ENCODE results near the gene IL5.
"Not testable (repeated sequence)": the region's sequence is repeated elsewhere in the genome, so short reads cannot be mapped to it uniquely, and the experiment has no call there.

Gene IL5

DNA sequence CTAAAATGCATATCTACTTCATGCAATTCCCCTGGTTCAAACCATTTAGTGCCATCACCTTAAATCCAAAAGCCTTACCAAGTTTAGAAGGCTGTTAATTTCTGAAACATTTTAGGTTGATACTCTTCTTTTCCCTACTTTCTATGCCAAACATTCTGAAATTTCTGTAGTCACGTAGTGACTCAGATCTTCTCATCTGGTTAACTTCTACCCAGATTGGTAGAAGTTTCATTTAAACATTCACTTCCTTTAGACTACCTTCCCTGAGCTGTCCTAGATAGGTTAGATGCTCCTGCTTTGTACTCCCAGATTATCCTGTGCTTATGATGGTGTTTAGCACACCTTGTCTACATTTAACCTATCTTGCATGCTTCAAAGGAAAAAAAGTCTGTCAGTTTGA lies 23.3 kb upstream of the IL5 start:
- H3K9ac ChIP-seq (ENCODE audit: low read length) = no peak overlapping the region
- H3K4me3 ChIP-seq (ENCODE audit: insufficient read depth, low read length, poor library complexity, severe bottlenecking) = no peak overlapping the region
- peaks cover 30% of the 10 kb centered on the region for H3K36me3 ChIP-seq (ENCODE audit: low read length)
- H3F3A ChIP-seq (ENCODE audit: insufficient read depth) = no peaks in the 10 kb centered on the region
- no peak overlapping the region for H2AFZ ChIP-seq (ENCODE audit: low read depth, low read length, severe bottlenecking)
- H3K79me2 ChIP-seq (ENCODE audit: insufficient read depth, low read length) = peaks cover 67% of the 10 kb centered on the region
- H3K4me2 ChIP-seq (ENCODE audit: low read depth, low read length, poor library complexity, severe bottlenecking) = no peak overlapping the region
- no peaks in the 10 kb centered on the region for H3K27me3 ChIP-seq (ENCODE audit: low read length)
- H3K9me2 ChIP-seq (replicated peaks; ENCODE audit: insufficient read depth, low read length) = no peaks in the 10 kb centered on the region
- no peak overlapping the region for H3K27ac ChIP-seq (ENCODE audit: low read depth, low read length)
- no peaks in the 10 kb centered on the region for H3K9me3 ChIP-seq (ENCODE audit: insufficient read depth, low read length)
- no peaks in the 10 kb centered on the region for H4K20me1 ChIP-seq (ENCODE audit: low read depth, low read length)
- TF ChIP-seq EZH2phosphoT487 (conservative IDR thresholded peaks at IDR 0.05; ENCODE audit: low read length) = no peak
- TF ChIP-seq, protein P1, sequence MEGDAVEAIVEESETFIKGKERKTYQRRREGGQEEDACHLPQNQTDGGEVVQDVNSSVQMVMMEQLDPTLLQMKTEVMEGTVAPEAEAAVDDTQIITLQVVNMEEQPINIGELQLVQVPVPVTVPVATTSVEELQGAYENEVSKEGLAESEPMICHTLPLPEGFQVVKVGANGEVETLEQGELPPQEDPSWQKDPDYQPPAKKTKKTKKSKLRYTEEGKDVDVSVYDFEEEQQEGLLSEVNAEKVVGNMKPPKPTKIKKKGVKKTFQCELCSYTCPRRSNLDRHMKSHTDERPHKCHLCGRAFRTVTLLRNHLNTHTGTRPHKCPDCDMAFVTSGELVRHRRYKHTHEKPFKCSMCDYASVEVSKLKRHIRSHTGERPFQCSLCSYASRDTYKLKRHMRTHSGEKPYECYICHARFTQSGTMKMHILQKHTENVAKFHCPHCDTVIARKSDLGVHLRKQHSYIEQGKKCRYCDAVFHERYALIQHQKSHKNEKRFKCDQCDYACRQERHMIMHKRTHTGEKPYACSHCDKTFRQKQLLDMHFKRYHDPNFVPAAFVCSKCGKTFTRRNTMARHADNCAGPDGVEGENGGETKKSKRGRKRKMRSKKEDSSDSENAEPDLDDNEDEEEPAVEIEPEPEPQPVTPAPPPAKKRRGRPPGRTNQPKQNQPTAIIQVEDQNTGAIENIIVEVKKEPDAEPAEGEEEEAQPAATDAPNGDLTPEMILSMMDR (IDR thresholded peaks at IDR 0.05; ENCODE audit: insufficient read depth, low read length, poor library complexity, severe bottlenecking) = no peak

DNA sequence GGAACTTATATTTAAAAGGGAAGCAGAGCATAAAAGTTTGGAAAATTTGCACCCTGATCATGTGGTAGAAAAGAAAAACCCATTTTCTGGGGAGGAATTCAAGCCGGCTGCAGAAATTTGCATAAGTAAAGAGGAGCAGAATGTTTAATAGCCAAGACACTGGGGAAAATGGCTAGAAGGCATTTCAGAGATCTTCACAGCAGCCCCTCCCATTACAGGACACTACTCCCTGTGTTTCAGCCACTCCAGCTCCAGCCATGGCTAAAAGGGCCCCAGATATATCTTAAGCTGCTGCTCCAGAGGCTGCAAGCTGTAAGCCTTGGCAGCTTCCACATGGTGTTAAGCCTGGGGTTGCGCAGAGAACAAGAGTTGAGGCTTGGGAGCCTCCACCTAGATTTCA lies 21.2 kb upstream of the IL5 start:
- not testable (repeated sequence) for H3K4me2 ChIP-seq (ENCODE audit: low read depth, low read length, poor library complexity, severe bottlenecking); H3K9ac ChIP-seq (ENCODE audit: low read length); H3K27ac ChIP-seq (ENCODE audit: low read depth, low read length); H3K9me2 ChIP-seq (replicated peaks; ENCODE audit: insufficient read depth, low read length); H3F3A ChIP-seq (ENCODE audit: insufficient read depth); H4K20me1 ChIP-seq (ENCODE audit: low read depth, low read length); H2AFZ ChIP-seq (ENCODE audit: low read depth, low read length, severe bottlenecking); H3K4me3 ChIP-seq (ENCODE audit: insufficient read depth, low read length, poor library complexity, severe bottlenecking); H3K27me3 ChIP-seq (ENCODE audit: low read length); H3K9me3 ChIP-seq (ENCODE audit: insufficient read depth, low read length)
- Histone ChIP-seq H3K79me2 (ENCODE audit: insufficient read depth, low read length) (peaks cover 66% of the 10 kb centered on the region), H3K36me3 (ENCODE audit: low read length) (peaks cover 42% of the 10 kb centered on the region)

DNA sequence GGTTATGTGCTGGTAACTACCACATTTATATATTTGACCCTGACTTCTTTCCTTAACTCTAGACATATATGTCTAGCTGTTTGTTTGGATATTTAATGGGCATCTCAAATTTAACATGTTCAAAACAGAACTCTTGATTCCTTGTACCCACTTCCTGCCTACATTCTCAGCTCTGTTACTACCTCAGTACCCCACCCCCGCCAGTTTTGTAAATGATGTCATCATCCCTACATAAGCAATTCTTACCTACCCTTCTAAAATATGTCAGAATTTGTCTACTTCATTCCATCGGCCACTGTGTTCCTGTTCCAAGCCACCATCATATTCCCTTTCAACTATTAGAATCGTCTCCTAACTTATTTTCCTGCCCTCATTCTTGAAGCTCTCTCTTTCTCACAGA lies 18.3 kb upstream of the IL5 start:
- H3K36me3 ChIP-seq (ENCODE audit: low read length) = peaks cover 35% of the 10 kb centered on the region
- H3K79me2 ChIP-seq (ENCODE audit: insufficient read depth, low read length) = peaks cover 75% of the 10 kb centered on the region

DNA sequence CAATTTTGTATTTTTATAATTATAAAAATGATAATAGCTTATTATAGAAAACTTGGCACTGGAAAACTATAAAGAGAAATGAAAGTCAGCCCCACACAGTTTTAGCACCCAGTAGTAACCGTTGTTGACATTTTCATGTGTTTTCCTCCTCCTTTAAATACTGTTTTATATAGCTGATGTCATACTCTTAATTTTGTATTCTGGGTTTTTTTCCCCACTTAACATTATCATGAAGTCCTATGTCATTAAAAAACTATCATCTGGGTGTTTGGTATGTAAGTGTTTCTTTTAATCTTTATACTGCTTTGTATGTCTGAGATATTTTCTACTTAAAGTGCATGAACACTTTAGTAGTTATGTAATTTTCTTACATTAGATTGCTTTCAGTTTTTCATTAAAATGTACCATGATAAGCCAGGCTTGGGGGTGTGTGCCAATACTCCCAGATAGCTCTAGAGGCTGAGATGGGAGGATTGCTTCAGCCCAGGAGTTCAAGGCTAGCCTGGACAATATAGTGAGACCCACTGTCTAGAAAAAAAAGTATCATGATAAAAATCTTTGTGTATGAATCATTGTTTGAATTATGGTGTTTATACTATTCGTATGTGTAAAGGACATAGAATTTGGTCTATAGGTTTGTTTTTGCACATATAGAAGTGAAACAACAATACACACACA lies 16.2 kb upstream of the IL5 start:
- Histone ChIP-seq H2AFZ (ENCODE audit: low read depth, low read length, severe bottlenecking) (no peak overlapping the region), H3K9ac (ENCODE audit: low read length) (peak overlapping the region; percentile 80; the same call in 1 of the 2 replicates), H3F3A (ENCODE audit: insufficient read depth) (peaks cover 19% of the 10 kb centered on the region), H3K9me2 (replicated peaks; ENCODE audit: insufficient read depth, low read length) (no peaks in the 10 kb centered on the region), H3K4me3 (ENCODE audit: insufficient read depth, low read length, poor library complexity, severe bottlenecking) (no peak overlapping the region), H3K79me2 (ENCODE audit: insufficient read depth, low read length) (peaks cover 60% of the 10 kb centered on the region), H3K27ac (ENCODE audit: low read depth, low read length) (peak overlapping the region; percentile 24; the same call in 1 of the 2 replicates), H4K20me1 (ENCODE audit: low read depth, low read length) (no peaks in the 10 kb centered on the region), H3K9me3 (ENCODE audit: insufficient read depth, low read length) (no peaks in the 10 kb centered on the region), H3K36me3 (ENCODE audit: low read length) (peaks cover 35% of the 10 kb centered on the region), H3K4me2 (ENCODE audit: low read depth, low read length, poor library complexity, severe bottlenecking) (peak overlapping the region; percentile 70), H3K27me3 (ENCODE audit: low read length) (no peaks in the 10 kb centered on the region)
- TF ChIP-seq EZH2phosphoT487 (conservative IDR thresholded peaks at IDR 0.05; ENCODE audit: low read length) = no peak
- TF ChIP-seq, protein P1 (IDR thresholded peaks at IDR 0.05; ENCODE audit: insufficient read depth, low read length, poor library complexity, severe bottlenecking) = no peak

More for the DNA sequence above, 18.3 kb upstream of the IL5 start:
- H3F3A ChIP-seq (ENCODE audit: insufficient read depth) = peaks cover 8% of the 10 kb centered on the region; the same call in 1 of the 2 replicates
- H4K20me1 ChIP-seq (ENCODE audit: low read depth, low read length) = no peaks in the 10 kb centered on the region
- H3K4me2 ChIP-seq (ENCODE audit: low read depth, low read length, poor library complexity, severe bottlenecking) = no peak overlapping the region
- TF ChIP-seq EZH2phosphoT487 (conservative IDR thresholded peaks at IDR 0.05; ENCODE audit: low read length) = no peak
- TF ChIP-seq, protein P1 (IDR thresholded peaks at IDR 0.05; ENCODE audit: insufficient read depth, low read length, poor library complexity, severe bottlenecking) = no peak
- H3K9ac ChIP-seq (ENCODE audit: low read length) = no peak overlapping the region
- no peak overlapping the region for H2AFZ ChIP-seq (ENCODE audit: low read depth, low read length, severe bottlenecking)
- no peaks in the 10 kb centered on the region for H3K9me3 ChIP-seq (ENCODE audit: insufficient read depth, low read length)
- H3K27ac ChIP-seq (ENCODE audit: low read depth, low read length) = no peak overlapping the region
- no peaks in the 10 kb centered on the region for H3K27me3 ChIP-seq (ENCODE audit: low read length)
- no peak overlapping the region for H3K4me3 ChIP-seq (ENCODE audit: insufficient read depth, low read length, poor library complexity, severe bottlenecking)
- H3K9me2 ChIP-seq (replicated peaks; ENCODE audit: insufficient read depth, low read length) = no peaks in the 10 kb centered on the region

Data from SU-DHL-6 (cell line).